ENCODE results near the gene GDF10. TPM values are rescaled to one million over a fixed set of nuclear protein-coding genes. Genes with fewer than 3 reads are reported as not detected.

Gene GDF10
- total and polyA plus RNA-seq, 3 donors from 2014 or later = 17.7 to 47.3 (median 34.4) TPM

- no peaks in the 10 kb centered on the region for H3K4me1 ChIP-seq
- no peak overlapping the region for H3K27ac ChIP-seq
- no peaks in the 10 kb centered on the region for H3K9me3 ChIP-seq
- no peaks in the 10 kb centered on the region for H3K27me3 ChIP-seq
- no peak overlapping the region for H3K4me3 ChIP-seq
- 86 to 92% methylated on average over 6 of the region's 6 CpGs for WGBS, 2 donors
- H3K36me3 ChIP-seq (ENCODE audit: low read depth, missing control alignments) = no peaks in the 10 kb centered on the region
- TF ChIP-seq POLR2A (IDR thresholded peaks at IDR 0.05) (no peak), CTCF (IDR thresholded peaks at IDR 0.05) (no peak)
- intact Hi-C loops (cut with DNase I; ENCODE audit: low total_unique reads) = no loop called here
- DNase-seq = no peak
Measured at GRCh38 chr10:47333532-47333931, 33.5 kb downstream of the GDF10 start.

DNA sequence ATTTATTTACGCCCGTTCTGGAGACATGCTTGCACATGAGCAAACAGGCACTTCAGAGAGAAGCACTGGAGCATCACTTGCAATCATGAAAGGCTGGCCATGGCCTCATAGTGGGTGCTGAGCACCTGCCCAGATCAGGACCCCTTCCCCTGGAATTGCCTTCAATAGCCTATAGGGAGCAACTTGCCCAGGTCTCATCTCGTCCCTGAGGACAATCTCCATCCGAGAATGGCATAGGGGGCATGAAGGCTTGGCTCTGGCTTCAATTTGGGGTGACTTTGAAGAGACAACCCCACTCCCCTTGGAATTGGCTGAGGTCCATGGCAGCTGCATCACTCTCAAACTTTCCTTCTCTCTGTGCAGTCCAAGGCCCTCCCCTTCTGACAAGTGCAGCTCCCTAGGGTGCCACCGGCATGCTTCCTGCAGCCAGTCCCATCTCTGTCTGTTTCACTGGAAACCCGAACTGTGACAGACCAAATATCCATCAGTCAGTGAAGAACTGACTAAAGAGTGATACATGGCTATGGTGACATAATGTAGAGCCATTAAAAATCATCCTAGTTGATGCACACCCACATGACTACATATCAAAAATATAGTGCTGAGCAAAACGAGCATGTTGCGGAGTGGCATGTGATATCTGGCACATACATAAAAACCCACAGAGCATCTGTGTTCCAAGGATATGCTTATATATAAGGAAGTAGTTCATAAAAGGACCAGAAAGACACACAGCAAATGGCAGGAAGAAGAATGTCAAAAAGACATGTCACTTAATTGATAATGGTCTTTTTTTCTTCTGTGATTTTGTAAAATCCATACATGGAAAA lies 34.7 kb downstream of the GDF10 start:
- no peak overlapping the region for H3K27ac ChIP-seq
- no peak for DNase-seq

GRCh38 chr10:47335906-47336305 lies 35.9 kb downstream of the GDF10 start:
- Histone ChIP-seq H3K9me3 (no peaks in the 10 kb centered on the region), H3K27me3 (no peaks in the 10 kb centered on the region), H3K36me3 (ENCODE audit: low read depth, missing control alignments) (no peaks in the 10 kb centered on the region), H3K4me1 (no peaks in the 10 kb centered on the region), H3K4me3 (no peak overlapping the region), H3K27ac (no peak overlapping the region)
- intact Hi-C loops (cut with DNase I; ENCODE audit: low total_unique reads) = no loop called here
- WGBS, 2 donors = 92 to 98% methylated on average over 5 of the region's 5 CpGs
- DNase-seq = no peak
- no peak for TF ChIP-seq POLR2A (IDR thresholded peaks at IDR 0.05)
- no peak for TF ChIP-seq CTCF (IDR thresholded peaks at IDR 0.05)

More for the DNA sequence above, 34.7 kb downstream of the GDF10 start:
- intact Hi-C loops (cut with DNase I; ENCODE audit: low total_unique reads) = no loop called here
- TF ChIP-seq POLR2A (IDR thresholded peaks at IDR 0.05) (no peak), CTCF (IDR thresholded peaks at IDR 0.05) (no peak)
- Histone ChIP-seq H3K9me3 (no peaks in the 10 kb centered on the region), H3K36me3 (ENCODE audit: low read depth, missing control alignments) (no peaks in the 10 kb centered on the region), H3K4me1 (no peaks in the 10 kb centered on the region), H3K27me3 (no peaks in the 10 kb centered on the region), H3K4me3 (no peak overlapping the region)
- 80 to 87% methylated on average over 8 of the region's 8 CpGs for WGBS, 2 donors

DNA sequence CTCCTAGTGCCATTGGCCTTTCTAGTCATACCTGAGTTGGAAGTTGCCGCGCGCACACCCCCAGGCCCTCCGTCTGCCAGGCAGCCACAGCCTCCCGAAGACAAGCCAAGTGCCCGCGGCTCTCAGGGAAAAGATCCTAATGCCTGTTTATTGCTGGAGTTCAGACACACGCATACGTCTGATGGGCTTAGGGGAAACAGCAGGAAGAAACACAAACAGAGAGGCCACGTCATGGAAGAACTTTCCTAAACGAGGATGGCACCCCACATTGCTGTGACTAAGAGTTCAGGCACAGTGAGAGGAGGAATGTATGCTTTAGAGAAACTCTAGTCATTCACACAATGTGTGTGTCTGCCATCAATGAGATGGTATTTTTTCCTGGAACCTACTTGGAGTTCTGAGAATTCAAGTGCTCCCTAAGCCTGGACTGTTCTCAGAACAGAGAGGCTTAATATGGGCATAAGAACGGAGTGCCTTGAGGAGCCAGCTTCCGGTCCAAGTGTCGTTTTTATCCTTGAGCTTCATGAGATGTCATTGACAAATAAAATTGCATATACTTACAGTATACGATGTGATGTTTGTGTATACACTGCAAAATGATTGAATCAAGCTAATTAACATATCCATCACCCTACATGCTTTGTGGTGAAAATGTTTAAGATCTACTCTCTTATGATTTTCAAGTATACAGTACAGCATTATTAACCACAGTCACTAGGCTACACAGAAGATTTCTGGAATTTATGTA lies 36.6 kb downstream of the GDF10 start:
- no peaks in the 10 kb centered on the region for H3K9me3 ChIP-seq
- DNase-seq = no peak
- H3K4me1 ChIP-seq = no peaks in the 10 kb centered on the region
- no peaks in the 10 kb centered on the region for H3K36me3 ChIP-seq (ENCODE audit: low read depth, missing control alignments)
- no peak overlapping the region for H3K4me3 ChIP-seq
- TF ChIP-seq POLR2A (IDR thresholded peaks at IDR 0.05) = no peak
- TF ChIP-seq CTCF (IDR thresholded peaks at IDR 0.05) = no peak
- WGBS, 2 donors = 83 to 88% methylated on average over 15 of the region's 15 CpGs
- no peak overlapping the region for H3K27ac ChIP-seq
- intact Hi-C loops (cut with DNase I; ENCODE audit: low total_unique reads) = no loop called here
- no peaks in the 10 kb centered on the region for H3K27me3 ChIP-seq

Data from testis (tissue), 3 donors.